NCI-H345 treated with DMSO at 0.1 percent for 48 hours (cell line): ENCODE data around the gene SIRPB2.
A peak's percentile ranks its signal among the peaks of the same experiment; 100 is the strongest.

ENCODE experiments used
- DNase-seq: peaks from one replicate; lab custom pipeline; 2025; ENCODE audit not compliant: unreplicated experiment; lab: John Stamatoyannopoulos, UW

The SIRPB2 gene

GRCh38 chr20:1443085-1443484, 48.1 kb downstream of the SIRPB2 start:
- no peak for DNase-seq

GRCh38 chr20:1442304-1442703, 48.9 kb downstream of the SIRPB2 start:
- DNase-seq: no peak

DNA sequence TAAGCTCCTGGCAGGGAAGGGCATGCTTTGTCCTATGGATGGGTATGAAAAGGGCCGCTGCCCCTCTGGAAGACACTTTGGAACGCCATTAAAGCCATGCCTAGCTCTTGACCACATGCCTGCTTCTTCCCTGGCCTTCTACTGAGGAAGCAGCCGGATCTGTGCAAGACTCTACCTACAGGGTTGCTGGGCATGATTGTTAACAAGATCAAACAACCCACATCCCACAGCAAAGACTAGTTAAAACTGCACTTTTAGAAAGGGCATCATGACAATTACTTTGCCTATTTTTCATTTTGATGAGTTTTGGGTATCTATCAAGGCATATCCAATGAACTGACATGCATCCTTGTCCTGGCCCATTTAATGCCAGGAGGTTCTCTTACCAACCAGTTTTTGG, 50.1 kb downstream of the SIRPB2 start:
- DNase-seq: no peak

GRCh38 chr20:1440024-1440423, 51.2 kb downstream of the SIRPB2 start:
- DNase-seq: no peak

GRCh38 chr20:1438361-1438760, 52.9 kb downstream of the SIRPB2 start:
- no peak for DNase-seq

DNA sequence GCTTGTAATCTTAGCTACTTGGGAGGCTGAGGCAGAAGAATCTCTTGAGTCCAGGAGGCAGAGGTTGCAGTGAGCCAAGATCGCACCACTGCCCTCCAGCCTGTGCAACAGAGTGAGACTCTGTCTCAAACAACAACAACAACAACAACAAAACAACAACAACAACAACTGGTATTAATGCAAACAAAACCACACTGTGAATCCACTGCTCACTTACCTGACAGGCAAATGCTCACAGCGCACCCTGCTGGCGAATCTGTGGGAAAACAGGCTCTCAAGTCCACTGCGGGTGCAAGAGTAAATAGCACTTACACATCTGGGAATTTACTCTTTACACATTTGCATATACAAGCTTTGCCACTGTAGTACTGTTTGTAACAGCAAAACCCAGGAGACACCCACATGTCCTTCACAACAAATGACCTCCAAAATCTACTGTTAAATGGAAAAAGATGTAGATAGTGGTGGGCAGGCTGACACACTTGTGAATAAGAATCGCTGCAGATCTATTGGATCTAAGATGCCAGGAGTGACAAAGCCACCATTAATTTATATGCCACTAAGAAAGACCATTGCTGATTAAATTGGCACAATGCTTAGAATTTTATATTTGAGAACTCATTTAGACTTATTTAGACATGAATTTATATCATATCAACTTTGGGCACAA, 53.9 kb downstream of the SIRPB2 start:
- peak; percentile 77 for DNase-seq

DNA sequence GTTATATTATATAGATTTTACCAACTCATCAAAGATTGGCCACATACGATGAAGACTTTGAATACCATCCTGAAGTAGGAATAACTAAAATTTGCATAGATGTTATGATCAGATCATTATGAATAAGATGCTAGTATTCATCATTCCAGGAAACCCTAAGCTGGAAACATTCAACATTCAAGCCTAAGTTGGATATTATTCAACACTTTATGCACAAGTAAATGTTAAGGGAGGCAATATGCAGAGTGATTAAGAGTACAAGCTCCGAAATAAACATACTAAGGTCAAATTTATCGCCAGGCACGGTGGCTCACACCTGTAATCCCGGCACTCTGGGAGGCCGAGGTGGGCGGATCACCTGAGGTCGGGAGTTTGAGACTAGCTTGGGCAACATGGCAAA, 55.0 kb downstream of the SIRPB2 start:
- no peak for DNase-seq

- DNase-seq: no peak
Measured at GRCh38 chr20:1435337-1435699, 55.9 kb downstream of the SIRPB2 start.

DNA sequence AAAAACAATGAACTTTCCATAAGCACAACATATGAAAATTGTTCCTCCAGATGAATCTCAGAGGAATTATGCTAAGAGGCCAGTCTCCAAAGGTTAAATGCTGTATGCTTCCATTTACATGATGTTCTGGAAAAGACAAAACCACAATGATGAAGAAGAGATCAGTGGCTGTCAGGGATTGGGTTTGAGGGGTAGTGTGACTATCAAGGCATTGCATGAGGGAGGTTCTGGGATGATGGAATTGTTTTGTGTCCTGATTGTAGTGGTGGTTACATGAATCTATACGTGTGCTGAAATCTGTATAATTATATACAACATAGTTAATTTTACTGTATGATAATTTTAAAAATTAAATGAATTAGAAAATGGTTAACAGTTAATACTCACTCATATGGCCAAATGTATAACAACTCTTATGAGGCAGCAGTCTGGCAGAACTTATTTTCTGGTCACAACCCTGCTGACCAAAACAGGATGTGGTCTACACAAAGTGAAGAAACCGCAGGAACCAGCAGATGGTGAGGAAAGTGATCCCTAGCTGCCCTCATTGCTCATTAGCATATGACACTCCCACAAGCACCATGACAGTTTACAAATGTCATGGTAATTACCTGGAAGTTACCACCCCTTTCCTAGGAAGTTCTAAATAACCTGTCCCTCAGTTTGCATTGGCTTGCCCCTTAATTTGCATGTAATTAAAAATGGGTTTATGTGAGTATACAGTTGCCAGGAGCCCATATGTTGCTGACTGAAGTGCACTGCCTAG, 56.5 kb downstream of the SIRPB2 start:
- no peak for DNase-seq

- DNase-seq: peak; percentile 90
Measured at GRCh38 chr20:1431158-1431557, 60.1 kb downstream of the SIRPB2 start.

DNA sequence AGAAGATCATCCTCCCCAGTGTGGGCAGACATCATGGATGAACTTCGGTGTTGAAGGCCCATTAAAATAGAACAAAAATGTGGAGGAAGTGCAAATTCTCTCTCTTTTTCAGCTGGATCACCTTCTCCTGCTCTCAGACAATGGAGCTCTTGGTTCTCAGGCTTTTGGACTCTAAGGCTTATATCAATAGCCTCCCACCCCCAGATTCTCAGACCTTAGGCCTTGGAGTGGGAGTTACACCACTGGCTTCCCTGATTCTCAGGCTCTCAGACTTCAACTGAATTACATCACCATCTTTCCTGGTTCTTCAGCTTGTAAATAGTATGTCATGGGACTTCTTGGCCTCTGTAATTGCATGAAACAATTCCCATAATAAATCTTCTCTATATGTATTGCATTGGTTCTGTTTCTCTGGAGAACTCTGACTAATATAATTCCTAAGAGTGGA, 61.2 kb downstream of the SIRPB2 start:
- DNase-seq: no peak

- DNase-seq: no peak
Measured at GRCh38 chr20:1429143-1429728, 62.0 kb downstream of the SIRPB2 start.

DNA sequence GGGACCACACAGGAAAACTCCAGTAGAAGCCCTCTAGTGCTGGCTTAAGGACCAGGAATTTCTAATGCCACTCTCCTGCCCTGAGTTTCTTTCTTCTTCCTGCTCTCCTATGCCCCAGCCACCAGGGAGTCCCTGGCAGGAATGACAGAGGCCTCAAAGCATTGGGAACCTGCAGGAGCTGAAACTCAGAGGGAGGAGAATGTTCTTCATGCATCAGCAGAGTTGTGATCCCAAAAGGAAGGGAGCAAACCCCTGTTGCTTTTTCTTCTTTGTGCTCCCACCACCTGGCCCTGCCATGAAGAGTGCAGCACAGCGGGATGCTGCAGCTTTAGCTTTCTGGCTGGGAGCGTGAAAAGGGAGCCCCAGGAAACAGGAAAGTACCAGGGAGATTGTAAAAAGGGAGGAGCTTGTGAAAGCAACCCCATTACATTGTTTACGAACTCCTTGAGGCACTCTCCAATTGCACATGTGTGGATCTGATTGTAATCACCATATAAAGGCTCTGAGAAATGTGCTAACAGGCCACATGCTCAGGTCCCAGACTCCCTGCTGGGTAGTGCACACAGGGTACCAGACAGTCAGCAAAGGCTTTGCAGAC, 63.7 kb downstream of the SIRPB2 start:
- peak; percentile 100 for DNase-seq

- peak; percentile 64 for DNase-seq
Measured at GRCh38 chr20:1426231-1426849, 64.9 kb downstream of the SIRPB2 start.
